Occipital lobe (tissue), 2 donors: ENCODE measurements around the gene KIAA0753. TPM values are rescaled to one million over a fixed set of nuclear protein-coding genes. Genes with fewer than 3 reads are reported as not detected.
"Not testable (repeated sequence)": the region's sequence is repeated elsewhere in the genome, so short reads cannot be mapped to it uniquely, and the experiment has no call there.

Experiments
- DNase-seq: peaks from one replicate; lab custom pipeline; 2025; lab: John Stamatoyannopoulos, UW
- total RNA-seq: library from RNA; depleted of rRNA; stranded (reverse); fragments of >200 nt; gene quantifications from one replicate; pipeline ENCODE4 v1.2.3, GENCODE V29; 2014

Gene KIAA0753
- total RNA-seq, 1 donor from 2014 or later = 28.4 TPM

DNA sequence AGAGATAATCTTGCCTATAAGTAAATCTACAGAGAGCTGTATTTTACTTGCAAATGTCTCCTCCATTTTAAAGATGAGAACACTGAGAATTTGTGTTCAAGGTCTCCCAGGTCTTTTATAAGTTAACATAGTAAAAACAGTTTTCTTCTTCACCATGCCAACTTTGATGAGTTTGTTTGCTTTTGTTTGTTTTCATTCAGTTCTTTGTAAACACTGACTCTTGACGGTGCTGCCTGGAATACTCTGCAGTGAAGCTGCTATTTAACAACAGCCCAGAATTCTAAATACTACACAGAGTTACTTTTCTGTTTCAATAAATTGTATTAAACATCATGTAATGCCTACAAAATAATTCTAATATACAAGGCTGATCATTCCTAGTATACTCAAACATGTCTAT lies 42.8 kb downstream of the KIAA0753 start:
- no peak for DNase-seq

DNA sequence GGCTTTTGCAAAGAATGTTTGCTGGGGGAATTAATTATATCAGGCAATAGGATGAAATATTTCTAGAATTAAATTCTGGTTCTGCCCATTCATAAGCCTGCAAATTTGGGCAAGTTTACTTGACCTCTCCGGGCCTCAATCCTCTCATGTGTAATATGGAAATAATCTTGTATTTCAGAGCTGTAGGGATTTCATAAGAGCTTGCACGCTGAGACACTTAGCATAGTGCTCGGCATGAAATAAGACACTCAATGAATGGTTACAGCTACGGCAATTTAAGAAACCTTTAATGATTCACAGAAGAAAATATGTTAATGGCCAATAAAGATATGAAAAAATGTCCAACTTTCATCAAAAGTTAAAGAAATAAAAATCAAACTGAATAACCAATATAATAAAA lies 43.6 kb downstream of the KIAA0753 start:
- no peak for DNase-seq

DNA sequence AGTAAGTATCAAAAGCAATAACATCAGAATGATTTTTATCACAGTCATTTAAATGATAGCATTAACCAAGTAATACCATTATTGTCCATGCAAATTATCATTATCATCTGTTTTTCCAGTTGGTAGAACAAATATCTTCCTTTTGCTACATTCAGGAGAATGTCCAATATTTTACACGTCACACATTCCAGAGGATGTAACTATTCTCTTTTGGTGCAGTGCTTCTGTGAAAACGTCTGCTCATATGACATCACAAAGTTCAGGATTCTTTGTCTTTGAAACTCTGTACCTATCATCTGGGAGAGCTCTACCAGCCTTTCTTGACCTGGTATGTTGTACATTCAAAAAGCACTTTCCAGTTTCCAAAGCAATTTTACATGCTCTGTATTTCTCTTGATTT lies 44.0 kb downstream of the KIAA0753 start:
- no peak for DNase-seq

DNA sequence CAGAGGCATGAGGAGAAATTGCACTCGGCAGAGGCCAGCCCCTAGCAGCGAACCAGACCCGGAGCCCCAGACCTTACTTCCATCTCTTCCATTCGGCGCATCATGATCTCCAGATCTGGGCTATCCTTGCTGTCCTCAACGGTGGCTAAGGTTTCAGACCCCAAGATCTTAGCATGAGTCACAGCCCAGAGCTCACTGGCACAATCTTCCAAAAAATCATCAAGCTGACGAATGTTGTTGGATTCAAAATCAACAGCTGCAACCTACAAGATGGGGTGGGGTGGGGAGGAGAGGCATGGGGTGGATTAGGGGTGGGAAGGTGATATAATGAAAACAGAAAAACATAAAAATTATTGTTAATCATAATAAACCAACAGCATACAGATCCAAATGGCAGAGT lies 44.4 kb downstream of the KIAA0753 start:
- DNase-seq = no peak

DNA sequence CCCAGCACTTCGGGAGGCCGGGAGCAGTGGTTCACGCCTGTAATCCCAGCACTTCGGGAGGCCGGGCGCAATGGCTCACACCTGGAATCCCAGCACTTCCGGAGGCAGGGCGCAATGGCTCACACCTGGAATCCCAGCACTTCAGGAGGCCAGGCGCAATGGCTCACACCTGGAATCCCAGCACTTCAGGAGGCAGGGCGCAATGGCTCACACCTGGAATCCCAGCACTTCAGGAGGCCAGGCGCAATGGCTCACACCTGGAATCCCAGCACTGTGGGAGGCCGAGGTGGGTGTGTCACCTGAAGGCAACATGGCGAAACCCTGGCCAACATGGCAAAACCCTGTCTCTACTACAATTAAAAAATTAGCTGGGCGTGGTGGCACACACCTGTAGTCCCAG lies 47.1 kb downstream of the KIAA0753 start:
- DNase-seq = not testable (repeated sequence)

DNA sequence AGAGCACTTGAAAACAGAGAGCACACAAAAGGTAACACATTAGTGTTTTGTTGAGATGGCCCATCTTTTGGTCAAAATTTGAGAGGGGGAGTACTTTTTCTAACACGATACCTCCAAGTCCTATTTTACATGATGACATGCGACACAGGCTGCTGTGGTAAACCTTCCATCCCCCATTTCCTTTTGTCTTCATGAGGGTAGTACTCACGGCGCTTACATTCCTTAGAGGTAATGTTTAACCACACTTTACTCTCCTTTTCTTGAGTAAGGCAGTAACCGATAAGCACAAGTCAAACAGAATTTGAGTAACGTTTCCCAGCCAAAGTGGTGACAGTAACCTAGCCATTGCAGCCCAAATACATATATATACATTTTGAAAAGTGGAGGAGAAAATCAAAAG lies 48.3 kb downstream of the KIAA0753 start:
- DNase-seq = no peak

DNA sequence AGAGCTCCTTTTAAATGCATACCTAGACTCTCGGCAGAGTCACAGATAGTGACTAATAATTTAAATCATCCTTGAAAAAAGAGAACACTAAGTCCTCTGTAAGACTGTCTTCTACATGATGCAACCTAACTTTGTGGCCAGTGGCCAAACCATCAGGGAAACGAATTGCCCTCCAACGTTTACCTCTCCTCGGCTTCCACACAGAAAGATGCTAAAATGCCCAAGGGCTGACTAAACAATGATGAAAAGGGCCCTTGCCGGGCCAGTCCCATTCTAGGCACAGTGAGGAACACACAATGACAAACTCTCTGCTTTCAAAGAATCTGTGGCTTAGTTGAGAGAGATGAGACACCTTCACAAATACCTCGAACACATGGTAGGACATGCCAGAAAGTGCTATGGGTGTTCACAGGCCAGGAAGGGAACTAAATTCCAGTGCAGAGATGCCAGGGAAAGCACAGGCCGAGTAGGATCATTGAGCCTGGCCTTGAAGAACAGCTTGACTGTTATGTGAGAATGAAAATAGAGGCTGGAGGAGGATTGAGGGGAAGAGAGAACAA lies 48.8 kb downstream of the KIAA0753 start:
- DNase-seq = no peak

DNA sequence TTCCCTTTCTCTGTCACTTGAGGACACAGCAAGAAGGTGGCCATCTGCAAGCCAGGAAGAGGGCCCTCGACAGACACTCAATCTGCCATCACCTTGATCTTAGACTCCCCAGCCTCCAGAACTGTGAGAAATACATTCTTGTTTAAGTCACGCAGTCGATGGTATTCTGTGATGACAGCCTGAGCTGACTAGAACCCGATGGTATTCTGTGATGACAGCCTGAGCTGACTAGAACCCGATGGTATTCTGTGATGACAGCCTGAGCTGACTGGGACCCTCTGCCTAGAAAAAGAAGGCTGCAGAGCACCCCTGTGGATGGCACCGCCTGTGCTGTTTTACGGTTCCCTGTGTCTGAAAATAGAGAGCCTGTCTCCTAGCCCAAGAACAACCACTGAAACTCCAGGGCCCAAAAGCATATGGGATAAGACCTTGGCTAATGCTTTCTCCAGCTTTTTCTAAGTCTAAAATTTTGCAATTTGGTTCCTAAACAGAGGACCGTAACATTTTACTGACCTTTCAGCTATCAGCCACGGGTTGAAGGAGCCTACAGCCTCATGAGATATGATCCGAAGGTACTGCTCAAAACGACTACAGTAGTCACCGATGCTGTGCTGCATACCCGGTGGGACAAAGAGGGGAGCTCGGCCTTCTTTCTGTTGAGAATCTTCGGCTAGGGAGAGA lies 51.1 kb downstream of the KIAA0753 start:
- no peak for DNase-seq

DNA sequence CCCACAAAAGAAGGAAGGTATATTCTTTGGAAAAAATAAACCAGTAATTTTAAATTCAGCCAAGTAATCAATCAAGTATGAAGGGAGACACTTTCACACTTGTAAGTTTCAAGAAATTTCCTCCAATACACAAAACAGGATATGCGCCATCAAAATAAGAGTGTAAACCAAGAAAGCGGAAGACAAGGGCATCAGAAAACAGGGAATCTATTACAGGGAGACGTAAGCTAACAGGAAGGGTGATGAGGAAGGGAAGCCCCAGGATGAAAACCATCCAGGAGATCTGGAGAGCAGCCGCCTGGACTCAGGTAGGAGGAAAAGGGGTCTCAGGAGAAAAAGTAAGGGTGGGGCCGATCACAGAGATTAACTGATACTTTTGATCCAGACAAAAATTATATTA lies 52.3 kb downstream of the KIAA0753 start:
- DNase-seq = no peak

DNA sequence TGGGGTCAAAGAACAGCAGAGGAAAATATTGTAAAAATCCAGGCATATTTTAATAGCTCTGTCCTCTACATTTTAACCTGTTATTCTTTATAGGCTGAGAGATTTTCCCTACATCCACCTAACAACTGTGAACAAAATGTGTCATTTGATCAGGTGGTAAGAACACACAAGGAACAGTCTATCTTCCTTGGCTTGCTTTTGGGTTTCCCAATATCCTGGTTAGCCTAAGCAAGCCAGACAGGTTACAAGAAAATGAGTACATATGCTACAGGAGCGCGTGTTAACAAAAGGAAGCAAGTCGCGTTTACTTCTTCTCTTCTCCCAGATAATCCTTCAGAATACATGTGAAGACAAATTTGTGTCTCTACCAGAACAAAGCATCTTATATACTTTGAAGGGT lies 53.2 kb downstream of the KIAA0753 start:
- no peak for DNase-seq

DNA sequence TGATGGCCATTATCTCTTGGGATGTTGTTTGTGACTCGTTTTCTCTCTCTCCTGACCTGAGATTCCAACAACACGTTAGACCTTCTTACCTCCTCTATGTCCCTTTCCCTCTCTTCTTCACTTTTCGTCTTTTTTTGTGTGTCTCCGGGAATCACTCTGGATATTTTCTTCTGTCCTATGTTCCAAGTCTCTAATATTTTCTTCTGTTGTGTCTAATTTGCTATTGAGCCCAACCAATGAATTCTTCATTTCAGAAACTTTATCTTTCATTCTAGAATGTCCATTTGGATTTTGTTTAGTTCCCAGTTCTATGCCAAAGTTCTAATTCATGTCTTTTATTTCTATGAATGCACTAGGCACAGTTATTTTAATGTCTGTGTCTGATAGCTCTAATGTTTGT lies 57.1 kb downstream of the KIAA0753 start:
- DNase-seq = no peak

DNA sequence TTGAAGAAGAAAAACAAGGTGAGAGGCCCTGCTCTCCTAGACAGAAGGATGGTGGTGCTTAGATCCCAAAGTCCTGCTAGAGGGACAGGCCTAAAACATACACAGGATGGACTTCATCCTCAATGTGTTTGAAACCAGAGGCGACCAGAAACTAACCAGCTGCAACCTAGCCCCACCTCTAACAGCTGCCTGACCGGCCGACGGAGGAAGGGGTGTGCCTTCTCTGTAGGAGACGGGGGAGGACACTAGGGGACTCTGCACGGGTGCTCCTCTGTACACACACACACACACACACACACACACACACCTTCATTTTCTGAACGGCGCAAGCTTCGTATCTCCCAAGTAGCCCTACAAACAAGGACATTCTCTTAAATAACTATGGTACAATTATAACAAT lies 59.9 kb downstream of the KIAA0753 start:
- no peak for DNase-seq

DNA sequence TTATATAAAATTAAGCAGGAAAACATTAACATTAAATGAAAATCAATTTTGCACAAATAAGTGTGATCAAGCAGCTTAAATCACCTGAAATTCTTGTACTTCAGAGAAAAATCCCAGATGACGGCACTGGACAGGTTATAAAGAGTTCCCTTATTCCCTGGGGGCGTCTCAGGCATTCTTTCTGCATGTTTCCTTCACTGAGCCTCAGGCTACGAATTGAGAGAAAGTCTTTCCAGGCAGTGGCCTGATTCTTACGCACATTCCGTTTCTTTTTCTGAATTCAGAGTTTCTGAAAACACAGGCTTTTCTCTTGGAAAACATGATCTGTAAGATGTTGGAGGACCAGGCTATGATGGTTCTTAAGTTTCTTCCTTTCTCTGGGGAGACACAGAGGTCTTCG lies 62.0 kb downstream of the KIAA0753 start:
- no peak for DNase-seq

DNA sequence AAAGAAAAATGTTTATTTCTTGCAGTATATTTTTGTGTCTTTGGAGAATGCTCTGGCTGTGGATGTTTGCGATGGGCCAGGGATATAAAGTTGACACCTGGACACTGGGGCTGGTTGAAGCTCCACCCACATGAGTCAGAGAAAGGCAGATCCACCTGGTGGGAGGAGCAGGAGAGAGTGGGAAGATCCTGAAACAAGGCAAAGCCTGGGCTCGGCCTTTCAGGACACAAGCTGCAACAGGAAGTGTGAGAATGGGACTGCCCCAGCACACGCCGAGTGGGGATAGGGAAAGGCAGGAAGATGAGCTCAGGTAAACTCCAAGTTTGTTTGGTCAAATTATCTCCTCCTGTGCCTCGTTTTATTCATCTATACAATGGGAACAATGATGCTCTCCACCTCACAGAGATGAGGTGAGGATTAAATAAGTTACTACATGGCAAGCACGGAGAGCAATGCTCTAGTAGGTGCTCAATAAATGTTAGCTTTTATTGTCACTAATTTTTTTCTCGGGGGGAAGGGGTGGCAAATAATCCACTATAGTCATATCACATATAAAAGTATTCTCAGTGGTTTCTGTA lies 62.7 kb downstream of the KIAA0753 start:
- DNase-seq = no peak

DNA sequence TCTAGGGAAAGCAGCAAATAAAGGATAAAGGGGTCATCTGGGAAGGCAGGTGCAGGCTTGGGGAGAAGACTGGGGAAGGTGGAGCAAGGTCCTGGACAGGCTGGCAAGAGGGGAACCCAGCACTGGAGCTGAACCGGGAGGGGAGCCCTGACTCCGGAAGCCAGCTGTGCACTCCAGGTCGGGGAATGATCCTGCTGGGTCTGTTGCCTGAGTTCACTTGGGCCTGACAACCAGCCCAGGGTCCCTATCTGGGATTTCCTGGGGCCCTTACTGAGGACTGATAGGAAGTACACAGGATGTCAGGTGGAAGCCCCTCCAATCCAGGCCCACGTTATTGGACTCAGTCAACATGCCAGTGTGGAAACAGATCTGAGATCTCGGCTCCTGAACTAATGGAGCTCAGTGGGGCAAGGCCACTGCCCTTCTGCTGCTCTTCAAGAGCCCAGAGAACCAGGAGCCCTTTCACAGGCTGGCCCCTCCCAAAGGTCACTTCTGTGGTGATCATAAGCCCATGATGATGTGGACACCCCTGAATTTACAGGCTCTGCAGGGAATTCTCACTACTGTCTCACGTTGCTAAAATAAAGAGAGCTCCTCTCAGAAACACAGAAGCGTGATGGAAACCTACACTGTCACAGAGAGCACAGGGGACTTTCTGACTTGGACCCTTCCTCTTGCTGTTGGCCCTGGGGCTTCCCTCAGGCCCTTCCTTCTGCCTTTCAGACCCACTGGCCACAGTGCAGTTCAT lies 64.3 kb downstream of the KIAA0753 start:
- no peak for DNase-seq

DNA sequence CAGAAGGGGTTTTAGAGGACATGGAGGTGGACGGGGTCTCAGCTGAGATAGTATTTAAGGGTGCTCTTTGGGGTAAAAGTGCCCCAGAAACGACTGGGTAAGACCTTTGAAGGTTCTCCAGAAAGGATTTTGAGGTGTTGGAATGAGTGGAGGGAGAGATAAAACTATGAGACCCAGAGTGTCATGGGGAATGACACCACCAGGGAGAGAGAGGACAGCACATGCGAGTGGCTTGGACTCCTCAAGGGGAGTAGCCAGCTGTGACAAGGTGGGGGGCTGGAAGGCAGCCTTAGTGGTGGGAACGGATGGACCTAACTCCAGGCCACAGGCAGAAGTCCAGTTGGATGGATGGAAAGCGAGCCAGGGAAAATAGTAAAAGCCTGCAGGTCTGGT lies 64.9 kb downstream of the KIAA0753 start:
- no peak for DNase-seq

DNA sequence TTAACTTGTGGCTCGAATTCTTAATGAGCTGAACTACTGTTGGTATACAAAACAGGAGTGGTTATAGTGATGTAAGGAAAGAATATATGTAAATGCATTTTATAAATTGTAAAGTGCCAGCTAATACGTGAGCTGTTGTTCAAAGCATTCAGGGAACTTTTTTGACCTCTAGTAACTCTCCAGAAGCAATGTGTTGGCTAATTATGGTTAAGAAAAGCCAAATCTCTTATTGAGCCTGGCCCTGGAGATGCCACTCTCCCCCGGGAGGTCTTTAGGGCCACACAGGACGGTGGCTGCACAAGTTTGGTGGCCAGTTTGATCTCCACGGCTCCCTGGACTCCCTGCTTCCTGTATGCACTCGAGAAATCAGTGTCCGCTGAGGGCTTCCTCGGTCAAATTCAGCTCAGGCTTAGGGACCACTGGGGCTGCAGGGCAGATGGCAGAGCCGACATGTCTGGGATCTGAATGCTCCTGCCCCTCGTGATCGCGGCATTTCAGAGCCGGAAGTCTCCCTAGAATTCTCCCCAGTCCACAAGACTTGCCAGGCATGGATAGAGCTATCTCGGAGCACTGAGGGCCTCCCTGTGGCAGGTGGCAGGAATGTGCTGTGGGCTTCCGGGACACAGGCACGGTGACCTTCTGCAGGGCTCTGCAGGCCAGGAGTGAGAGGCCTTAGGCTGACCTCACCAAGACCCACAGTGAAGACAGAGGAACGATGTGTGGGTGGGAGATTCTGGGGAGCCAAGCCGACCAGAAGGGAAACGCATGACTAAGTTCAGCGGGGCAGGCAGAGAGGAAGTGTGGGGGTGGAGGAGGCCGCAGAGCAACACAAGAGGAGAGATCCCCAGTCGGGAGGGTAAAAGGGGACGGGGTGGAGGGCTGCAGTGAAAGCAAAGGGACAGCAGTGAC lies 65.6 kb downstream of the KIAA0753 start:
- no peak for DNase-seq

DNA sequence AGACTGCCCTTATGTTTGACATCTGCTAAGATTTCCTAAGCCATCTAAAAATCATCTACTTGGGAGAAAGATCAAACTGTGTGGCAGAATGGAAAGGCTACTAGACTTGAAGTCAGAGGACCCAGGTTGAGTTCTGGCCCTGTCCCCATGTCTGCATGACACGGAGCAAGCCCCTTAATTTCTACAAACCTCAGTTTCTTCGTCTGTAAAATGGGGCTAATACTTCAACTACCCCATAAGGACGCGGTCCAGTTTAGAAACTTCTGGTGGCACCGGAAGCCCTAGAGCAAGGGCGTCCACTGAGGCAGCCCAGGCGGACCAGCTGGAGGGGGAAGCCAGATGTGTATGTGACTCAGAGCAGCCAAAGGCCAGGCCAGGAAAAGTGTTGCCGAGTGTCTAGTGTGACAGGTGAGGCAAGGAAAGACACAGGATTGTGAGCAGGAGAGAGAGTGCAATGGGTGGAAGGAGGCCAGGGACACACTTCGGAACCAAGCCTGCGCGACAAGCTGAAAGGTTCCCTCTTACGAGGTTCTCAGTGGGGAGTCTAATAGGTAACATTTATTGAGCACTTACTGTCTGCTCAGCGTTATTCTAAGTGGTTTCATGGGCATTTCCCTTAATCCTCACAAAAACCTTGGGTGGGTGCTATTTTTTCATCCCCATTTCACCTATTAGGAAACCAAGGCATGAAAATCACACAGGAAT lies 66.4 kb downstream of the KIAA0753 start:
- no peak for DNase-seq

DNA sequence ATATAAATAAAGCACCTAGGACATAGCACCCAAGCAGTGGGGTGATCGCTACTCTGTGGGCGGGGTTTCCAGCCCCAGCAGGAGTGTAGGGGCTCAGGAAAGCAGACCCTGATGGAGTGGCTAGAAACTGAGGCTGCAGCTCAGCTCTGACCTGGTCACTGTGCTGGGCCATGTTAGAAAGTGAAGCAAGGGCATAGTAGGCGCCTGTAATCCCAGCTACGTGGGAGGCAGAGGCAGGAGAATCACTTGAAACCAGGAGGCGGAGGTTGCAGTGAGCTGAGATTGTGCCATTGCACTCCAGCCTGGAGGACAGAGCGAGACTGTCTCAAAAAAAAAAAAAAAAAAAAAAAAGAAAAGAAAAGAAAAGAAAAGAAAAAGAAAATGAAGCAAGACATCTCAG lies 67.0 kb downstream of the KIAA0753 start:
- not testable (repeated sequence) for DNase-seq

DNA sequence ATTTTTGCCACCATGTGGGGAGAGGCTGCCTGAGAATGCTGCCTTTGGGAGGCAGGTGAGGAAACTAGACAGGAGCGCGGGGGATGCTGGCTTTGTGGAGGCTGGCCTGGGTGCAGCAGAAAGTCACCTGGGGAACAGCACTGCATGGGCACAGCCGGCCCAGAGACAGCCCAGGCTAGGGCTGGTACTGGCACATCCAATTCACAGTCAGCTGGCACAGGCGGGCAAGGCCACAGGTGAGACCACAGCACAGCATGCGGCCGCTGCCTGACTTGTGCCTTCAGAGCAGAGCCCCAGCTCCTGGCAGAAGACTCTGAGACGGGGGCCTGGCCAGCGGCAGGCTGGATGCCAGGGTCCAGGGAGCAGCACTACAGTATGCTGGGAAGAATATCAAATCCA lies 67.5 kb downstream of the KIAA0753 start:
- DNase-seq = no peak

DNA sequence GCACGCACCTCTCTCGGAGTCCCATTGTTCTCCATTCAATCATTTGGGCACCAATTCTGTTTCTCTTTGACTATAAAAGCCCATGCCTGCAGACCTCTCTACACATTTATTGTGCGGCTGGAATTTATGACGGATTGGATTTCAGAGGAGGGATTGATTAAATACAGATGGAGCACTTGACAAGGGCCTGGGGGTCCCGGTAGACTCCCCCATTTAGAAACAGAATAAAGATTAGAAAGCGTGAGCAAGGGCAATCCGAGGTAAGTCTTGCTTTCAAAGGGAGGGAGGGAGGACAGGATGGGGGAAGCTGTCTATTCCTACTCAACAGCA lies 69.1 kb downstream of the KIAA0753 start:
- DNase-seq = no peak
